ENCODE data around the gene KIF26B.

GRCh38 chr1:245116131-245116530 lies 38.7 kb upstream of the KIF26B start:
- TF ChIP-seq POLR2AphosphoS5 (IDR thresholded peaks at IDR 0.05; ENCODE audit: insufficient read depth in 1 of 2, low read depth in 1 of 2) = no peak
- TF ChIP-seq, protein P1, sequence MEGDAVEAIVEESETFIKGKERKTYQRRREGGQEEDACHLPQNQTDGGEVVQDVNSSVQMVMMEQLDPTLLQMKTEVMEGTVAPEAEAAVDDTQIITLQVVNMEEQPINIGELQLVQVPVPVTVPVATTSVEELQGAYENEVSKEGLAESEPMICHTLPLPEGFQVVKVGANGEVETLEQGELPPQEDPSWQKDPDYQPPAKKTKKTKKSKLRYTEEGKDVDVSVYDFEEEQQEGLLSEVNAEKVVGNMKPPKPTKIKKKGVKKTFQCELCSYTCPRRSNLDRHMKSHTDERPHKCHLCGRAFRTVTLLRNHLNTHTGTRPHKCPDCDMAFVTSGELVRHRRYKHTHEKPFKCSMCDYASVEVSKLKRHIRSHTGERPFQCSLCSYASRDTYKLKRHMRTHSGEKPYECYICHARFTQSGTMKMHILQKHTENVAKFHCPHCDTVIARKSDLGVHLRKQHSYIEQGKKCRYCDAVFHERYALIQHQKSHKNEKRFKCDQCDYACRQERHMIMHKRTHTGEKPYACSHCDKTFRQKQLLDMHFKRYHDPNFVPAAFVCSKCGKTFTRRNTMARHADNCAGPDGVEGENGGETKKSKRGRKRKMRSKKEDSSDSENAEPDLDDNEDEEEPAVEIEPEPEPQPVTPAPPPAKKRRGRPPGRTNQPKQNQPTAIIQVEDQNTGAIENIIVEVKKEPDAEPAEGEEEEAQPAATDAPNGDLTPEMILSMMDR (IDR thresholded peaks at IDR 0.05) = no peak
